Hematopoietic multipotent progenitor cell treated with erythropoietin and hydrocortisone succinate and interleukin-3 and kit ligand, for 8 days (in vitro differentiated cells): ENCODE data around the gene SLC22A13.
"Not testable (repeated sequence)": the region's sequence is repeated elsewhere in the genome, so short reads cannot be mapped to it uniquely, and the experiment has no call there.

Experiments used
- DNase-seq: peaks from one replicate; pipeline ENCODE4 v3.0.0-alpha.2; 2015

SLC22A13 gene

GRCh38 chr3:38265604-38266307 lies at the start of gene SLC22A13:
SLC22A13 (plus strand) TSS chr3:38265812; CDS start chr3:38265861, 49 bp downstream.
- DNase-seq: no peak

GRCh38 chr3:38219609-38220197 lies 45.9 kb upstream of the SLC22A13 start:
- no peak for DNase-seq

- DNase-seq: no peak
These were observed 44.6 kb upstream of the SLC22A13 start for GRCh38 chr3:38221005-38221404.

- DNase-seq: peak; percentile 90
These were observed 43.5 kb upstream of the SLC22A13 start for GRCh38 chr3:38222032-38222634.

- DNase-seq: no peak
These were observed 41.3 kb upstream of the SLC22A13 start for GRCh38 chr3:38224357-38224756.

- DNase-seq: no peak
These were observed 39.3 kb upstream of the SLC22A13 start for GRCh38 chr3:38226273-38226672.

GRCh38 chr3:38227989-38228388 lies 37.6 kb upstream of the SLC22A13 start:
- no peak for DNase-seq

GRCh38 chr3:38229036-38229435 lies 36.6 kb upstream of the SLC22A13 start:
- no peak for DNase-seq

GRCh38 chr3:38232701-38233100 lies 32.9 kb upstream of the SLC22A13 start:
- no peak for DNase-seq

- DNase-seq: no peak
These were observed 30.1 kb upstream of the SLC22A13 start for GRCh38 chr3:38235466-38235865.

GRCh38 chr3:38238416-38239008 lies 27.1 kb upstream of the SLC22A13 start:
- no peak for DNase-seq

GRCh38 chr3:38242812-38243211 lies 22.8 kb upstream of the SLC22A13 start:
- not testable (repeated sequence) for DNase-seq

- no peak for DNase-seq
These were observed 19.7 kb upstream of the SLC22A13 start for GRCh38 chr3:38245930-38246329.

GRCh38 chr3:38247366-38248035 lies 18.1 kb upstream of the SLC22A13 start:
- DNase-seq: no peak

GRCh38 chr3:38250198-38250597 lies 15.4 kb upstream of the SLC22A13 start:
- DNase-seq: no peak

- no peak for DNase-seq
These were observed 14.4 kb upstream of the SLC22A13 start for GRCh38 chr3:38251197-38251596.

- no peak for DNase-seq
These were observed 11.9 kb upstream of the SLC22A13 start for GRCh38 chr3:38253704-38254103.

GRCh38 chr3:38254872-38255271 lies 10.7 kb upstream of the SLC22A13 start:
- no peak for DNase-seq

- peak; percentile 14 for DNase-seq
These were observed 10.0 kb upstream of the SLC22A13 start for GRCh38 chr3:38255627-38256026.

- DNase-seq: peak; percentile 12
These were observed 8.0 kb upstream of the SLC22A13 start for GRCh38 chr3:38257583-38257982.

- no peak for DNase-seq
These were observed 5.1 kb upstream of the SLC22A13 start for GRCh38 chr3:38260474-38260873.

- no peak for DNase-seq
These were observed 1.2 kb upstream of the SLC22A13 start for GRCh38 chr3:38264353-38264771.

- peak; percentile 43 for DNase-seq
These were observed 833 bp upstream of the SLC22A13 start for GRCh38 chr3:38264779-38265178.
